ENCODE measurements around the gene FOXD2. TPM values are rescaled to one million over a fixed set of nuclear protein-coding genes. Genes with fewer than 3 reads are reported as not detected.

FOXD2 gene
- total RNA-seq, 1 donor from 2014 or later = not detected

- no peaks in the 10 kb centered on the region for H3K9me3 ChIP-seq (replicated peaks)
- H3K4me1 ChIP-seq = no peaks in the 10 kb centered on the region
- intact Hi-C loops (cut with micrococcal nuclease) = no loop called here
- H3K36me3 ChIP-seq = no peaks in the 10 kb centered on the region
- no peak overlapping the region for H3K27ac ChIP-seq (replicated peaks)
- H3K4me3 ChIP-seq = peak overlapping the region; percentile 44
- DNase-seq = no peak
- peaks cover 100% of the 10 kb centered on the region for H3K27me3 ChIP-seq (ENCODE audit: low read depth)
- no peak for TF ChIP-seq CTCF (IDR thresholded peaks at IDR 0.05; ENCODE audit: borderline replicate concordance)
Measured at GRCh38 chr1:47416319-47417169, 21.3 kb upstream of the FOXD2 start.

- TF ChIP-seq CTCF (IDR thresholded peaks at IDR 0.05; ENCODE audit: borderline replicate concordance) = no peak
- no peaks in the 10 kb centered on the region for H3K4me1 ChIP-seq
- H3K9me3 ChIP-seq (replicated peaks) = no peaks in the 10 kb centered on the region
- H3K27me3 ChIP-seq (ENCODE audit: low read depth) = peaks cover 100% of the 10 kb centered on the region
- intact Hi-C loops (cut with micrococcal nuclease) = no loop called here
- peak overlapping the region; percentile 44 for H3K4me3 ChIP-seq
- no peak for DNase-seq
- H3K27ac ChIP-seq (replicated peaks) = no peak overlapping the region
- H3K36me3 ChIP-seq = no peaks in the 10 kb centered on the region
Measured at GRCh38 chr1:47417170-47418044, 20.4 kb upstream of the FOXD2 start.

GRCh38 chr1:47418122-47418521 lies 19.7 kb upstream of the FOXD2 start:
- DNase-seq = no peak
- TF ChIP-seq CTCF (IDR thresholded peaks at IDR 0.05; ENCODE audit: borderline replicate concordance) = no peak
- Histone ChIP-seq H3K9me3 (replicated peaks) (no peaks in the 10 kb centered on the region), H3K4me1 (no peaks in the 10 kb centered on the region), H3K36me3 (no peaks in the 10 kb centered on the region), H3K27ac (replicated peaks) (no peak overlapping the region), H3K4me3 (no peak overlapping the region), H3K27me3 (ENCODE audit: low read depth) (peaks cover 100% of the 10 kb centered on the region)
- intact Hi-C loops (cut with micrococcal nuclease) = no loop called here

GRCh38 chr1:47418681-47419325 lies 19.0 kb upstream of the FOXD2 start:
- intact Hi-C loops (cut with micrococcal nuclease) = no loop called here
- H3K27me3 ChIP-seq (ENCODE audit: low read depth) = peaks cover 100% of the 10 kb centered on the region
- H3K4me3 ChIP-seq = no peak overlapping the region
- DNase-seq = no peak
- no peaks in the 10 kb centered on the region for H3K4me1 ChIP-seq
- H3K9me3 ChIP-seq (replicated peaks) = no peaks in the 10 kb centered on the region
- no peaks in the 10 kb centered on the region for H3K36me3 ChIP-seq
- no peak overlapping the region for H3K27ac ChIP-seq (replicated peaks)
- TF ChIP-seq CTCF (IDR thresholded peaks at IDR 0.05; ENCODE audit: borderline replicate concordance) = no peak

- no peak for TF ChIP-seq CTCF (IDR thresholded peaks at IDR 0.05; ENCODE audit: borderline replicate concordance)
- Histone ChIP-seq H3K27me3 (ENCODE audit: low read depth) (peaks cover 100% of the 10 kb centered on the region), H3K36me3 (no peaks in the 10 kb centered on the region), H3K9me3 (replicated peaks) (no peaks in the 10 kb centered on the region), H3K27ac (replicated peaks) (no peak overlapping the region), H3K4me3 (no peak overlapping the region), H3K4me1 (no peaks in the 10 kb centered on the region)
- DNase-seq = no peak
- intact Hi-C loops (cut with micrococcal nuclease) = no loop called here
Measured at GRCh38 chr1:47420547-47420946, 17.3 kb upstream of the FOXD2 start.
